Heart left ventricle (tissue), 13 donors: ENCODE data around the gene ZNF275.

Experiments
- CTCF ChIP-seq, 12 donors: fragments of 200-600 bp; sonication (generic) in 4 of 12; IDR thresholded peaks; one replicate each; pipeline versions ENCODE4 v1.5.0 to v1.8.0; 2018 to 2022; ENCODE audit warnings: antibody characterized with exemption in 12 of 12, mild to moderate bottlenecking in 5 of 12
- POLR2A ChIP-seq, 2 donors: fragments of 450-650 bp; IDR thresholded peaks; one replicate each; pipeline ENCODE4 v1.6.1; 2017; ENCODE audit warnings: antibody characterized with exemption in 2 of 2, mild to moderate bottlenecking in 2 of 2, moderate library complexity in 2 of 2
- donor health status: ischemic (EF 13 %, LVEDD 7.1; RV severe dilation, severe dysfunction).
- donor health status: DM: no; HTN: yes; CAD: no.
- donor health status: DM: no; HTN: no; CAD: no.
- donor health status: ischemic (EF 25% LVEDD 6.9; RV normal size, moderate dysfunction).
- donor health status: ischemic (EF 25% LVEDD 5.7; RV mildly dilated, moderate dysfunction).
- donor health status: ischemic (EF 35%, LVEDD 5.7; RV mildly dilated, moderate dysfunction).
- donor health status: nonischemic (EF 11% LVEDD 7.7; RV severe dilation, severe dysfunction).
- donor health status: DM: yes; HTN: yes; CAD: no.
- donor health status: PGD.
- donor health status: ischemic (EF 29% LVEDD 5.4; RV normal size, mild dysfunction).
- donor health status: nonischemic (EF 23%, LVEDD 6.1; RV moderate dilation, normal function).

GRCh38 chrX:153307276-153308178 lies 26.4 kb upstream of the ZNF275 start:
- no peak for TF ChIP-seq CTCF (IDR thresholded peaks at IDR 0.05)
- TF ChIP-seq POLR2A (IDR thresholded peaks at IDR 0.05), result no peak
